Activated CD4-positive, alpha-beta T cell treated with anti-CD3 and anti-CD28 coated beads for 36 hours (primary cell): Measurements from ENCODE around the gene SHH. TPM values are rescaled to one million over a fixed set of nuclear protein-coding genes. Genes with fewer than 3 reads are reported as not detected.

Experiments
- ATAC-seq: fragments of 200-7000 bp; cut with Tn5 transposase; one replicate; pipeline ENCODE4 v1.10.0; 2021; ENCODE audit warnings: mild to moderate bottlenecking, moderate library complexity
- CTCF ChIA-PET: fragments of 350-600 bp; sonication (Branson Sonifier 250); formaldehyde crosslinking; loops from one replicate; lab custom pipeline; 2021; ENCODE audit warnings: antibody characterized with exemption; lab: Charles Lee
- POLR2A ChIA-PET: fragments of 350-600 bp; sonication (Branson Sonifier 250); formaldehyde crosslinking; loops from one replicate; lab custom pipeline; 2021; ENCODE audit warnings: antibody characterized with exemption, inconsistent platforms; lab: Charles Lee
- DNase-seq: peaks from one replicate; pipeline ENCODE4 v3.0.0-alpha.2; 2020
- H3K27ac Mint-ChIP-seq: one replicate; pipeline ENCODE4 v1.8.0; 2021; ENCODE audit warnings: mixed read lengths
- H3K27me3 Mint-ChIP-seq: one replicate; pipeline ENCODE4 v1.8.0; 2021; ENCODE audit warnings: mixed read lengths
- H3K36me3 Mint-ChIP-seq: one replicate; pipeline ENCODE4 v1.8.0; 2021; ENCODE audit warnings: low read depth, mixed read lengths
- H3K4me1 Mint-ChIP-seq: one replicate; pipeline ENCODE4 v1.8.0; 2021; ENCODE audit warnings: mixed read lengths
- H3K4me3 Mint-ChIP-seq: one replicate; pipeline ENCODE4 v1.8.0; 2021; ENCODE audit warnings: mild to moderate bottlenecking, moderate library complexity, mixed read lengths
- H3K9me3 Mint-ChIP-seq: one replicate; pipeline ENCODE4 v1.8.0; 2021; ENCODE audit warnings: low read depth, mixed read lengths
- intact Hi-C, 2 experiments: fragments of 100-400 bp; cut with DNase I in 1 of 2; cut with micrococcal nuclease in 1 of 2; formaldehyde crosslinking; loops; one replicate each; pipeline versions ENCODE4 v1.14.2 to v1.15.1; 2022 to 2024; cut with DNase I, micrococcal nuclease
- total RNA-seq, 2 experiments: library from RNA; stranded (reverse); gene quantifications; one replicate each; pipeline ENCODE4 v1.2.3, GENCODE V29; 2021

SHH gene
- total RNA-seq, 2 experiments from 2014 or later, result not detected

- Mint-ChIP-seq H3K27me3 (peaks cover 26% of the 10 kb centered on the region), H3K36me3 (no peaks in the 10 kb centered on the region), H3K27ac (no peak overlapping the region), H3K9me3 (no peaks in the 10 kb centered on the region), H3K4me1 (peaks cover 7% of the 10 kb centered on the region), H3K4me3 (no peak overlapping the region)
- intact Hi-C loops, result loop anchor here in 1 of 2 experiments (5.0 kb wide), 2 partner anchors 655 to 1000 kb away; no protein-coding TSS in a partner anchor
- no peak for DNase-seq
- ATAC-seq, result no peak
- ChIA-PET POLR2A (no interaction called here), CTCF (no interaction called here)
Measured at GRCh38 chr7:155816996-155817395, 4.7 kb upstream of the SHH start.

GRCh38 chr7:155816192-155816508 lies 3.9 kb upstream of the SHH start:
- no peaks in the 10 kb centered on the region for H3K9me3 Mint-ChIP-seq
- no peak overlapping the region for H3K4me3 Mint-ChIP-seq
- no peak for ATAC-seq
- H3K27ac Mint-ChIP-seq, result no peak overlapping the region
- CTCF ChIA-PET, result interaction anchor here (0.5 kb wide), 1 partner anchor 336 kb away, joined by 3 read pairs; no protein-coding TSS in a partner anchor
- no peak for DNase-seq
- no peaks in the 10 kb centered on the region for H3K36me3 Mint-ChIP-seq
- H3K27me3 Mint-ChIP-seq, result peaks cover 35% of the 10 kb centered on the region
- H3K4me1 Mint-ChIP-seq, result peaks cover 12% of the 10 kb centered on the region
- POLR2A ChIA-PET, result no interaction called here
- intact Hi-C loops, result loop anchor here in 1 of 2 experiments (5.0 kb wide), 2 partner anchors 656 to 1001 kb away; no protein-coding TSS in a partner anchor

DNA sequence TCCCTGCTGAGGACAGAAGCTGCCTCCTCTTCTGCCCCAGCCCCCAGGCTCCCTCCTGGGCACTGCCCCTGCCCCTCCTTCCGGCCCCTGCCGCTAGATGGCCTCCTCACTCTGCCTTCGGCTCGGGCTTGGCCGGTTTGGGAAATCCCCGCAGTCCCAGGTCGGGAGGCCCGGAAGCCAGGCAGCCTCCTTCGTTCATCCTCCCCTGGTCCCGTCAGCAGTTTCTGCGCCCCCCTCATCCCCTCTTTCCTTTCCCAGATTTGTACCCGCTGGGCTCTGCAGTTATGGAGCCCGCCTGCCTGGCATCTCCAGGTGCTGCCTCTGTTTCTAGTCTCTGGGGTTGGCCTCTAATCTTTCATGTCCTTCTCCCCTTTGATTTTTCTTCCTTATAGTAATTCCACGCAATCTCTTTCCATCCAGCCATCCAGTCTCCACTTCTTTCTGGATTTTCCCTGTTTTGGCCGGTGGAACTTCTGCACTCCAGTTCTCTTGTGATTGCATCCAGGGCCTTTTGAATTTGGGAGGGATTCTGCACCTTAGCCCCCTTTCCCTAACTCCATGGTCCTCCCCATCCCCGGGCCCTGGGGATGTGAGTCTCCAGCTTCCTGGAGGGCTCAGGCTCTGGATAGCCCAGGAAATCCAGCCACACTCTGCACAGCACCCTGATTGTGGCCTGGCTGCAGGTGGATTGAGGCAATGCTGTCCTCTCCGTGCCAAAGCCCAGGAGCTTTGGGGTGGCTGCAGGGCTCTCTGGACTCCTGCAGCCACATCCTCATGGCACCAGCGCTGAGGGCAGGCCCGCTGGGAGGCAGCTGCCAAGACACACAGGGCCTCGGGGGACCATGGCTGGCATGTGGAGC lies 3.3 kb upstream of the SHH start:
- DNase-seq (peak; percentile 89), ATAC-seq (peak; percentile 90)
- Mint-ChIP-seq H3K9me3 (no peaks in the 10 kb centered on the region), H3K4me1 (peaks cover 12% of the 10 kb centered on the region), H3K4me3 (no peak overlapping the region), H3K36me3 (no peaks in the 10 kb centered on the region), H3K27ac (no peak overlapping the region), H3K27me3 (peaks cover 41% of the 10 kb centered on the region)
- POLR2A ChIA-PET, result no interaction called here
- CTCF ChIA-PET, result interaction anchor here (0.5 kb wide), 1 partner anchor 337 kb away, joined by 3 read pairs; no protein-coding TSS in a partner anchor
- intact Hi-C loops, result loop anchor here (1.0 to 5.0 kb wide), 4 partner anchors 657 to 1002 kb away; no protein-coding TSS in a partner anchor

DNA sequence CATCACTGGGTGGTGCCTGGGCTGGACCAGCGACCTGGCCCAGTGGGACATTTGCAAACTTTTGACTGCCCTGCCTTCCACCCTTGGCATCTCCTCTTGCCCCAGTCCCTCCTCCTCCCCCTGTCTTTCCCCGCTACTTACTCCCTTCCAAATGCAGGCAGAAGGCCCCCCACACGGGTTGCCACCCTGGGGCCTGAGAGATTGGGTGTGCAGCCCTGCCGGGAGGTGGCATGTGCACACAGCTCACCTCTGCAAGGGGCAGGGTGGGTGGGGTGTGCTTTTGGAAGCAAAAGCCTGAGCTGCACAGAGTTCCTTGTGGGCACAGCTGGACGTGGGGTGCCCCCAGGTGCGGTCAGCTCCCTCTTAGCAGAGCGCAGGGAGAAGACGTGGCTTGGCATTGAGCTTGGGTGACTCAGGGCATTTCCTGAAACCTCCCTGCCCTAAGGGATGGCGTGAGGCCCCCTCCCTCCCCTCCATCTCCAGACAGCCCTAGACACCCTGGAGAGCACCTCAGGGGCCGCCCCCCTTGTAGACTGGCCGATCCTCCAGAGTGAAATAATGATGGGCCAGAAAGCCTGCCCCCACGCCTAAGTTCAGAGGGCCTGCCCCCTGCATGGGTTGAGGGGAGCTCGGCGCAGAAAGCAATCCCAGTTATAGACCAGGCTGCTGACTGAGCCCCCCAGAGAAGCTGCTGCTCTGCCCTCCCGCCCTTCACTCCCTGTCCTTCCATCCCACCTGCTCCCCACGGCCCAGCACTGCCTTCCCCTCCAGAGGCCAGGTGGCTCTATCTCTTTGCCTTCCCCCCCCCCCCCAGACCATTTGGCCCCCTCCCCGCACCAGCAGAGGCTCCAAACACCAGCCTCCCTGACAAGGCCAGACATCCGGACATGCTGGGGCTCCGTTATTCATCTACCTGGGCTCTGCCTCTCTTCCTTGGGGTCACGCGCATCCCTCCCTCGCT lies 2.3 kb upstream of the SHH start:
- intact Hi-C loops, result loop anchor here (1.0 to 5.0 kb wide), 5 partner anchors 658 to 1198 kb away; partner anchors contain the start of gene MNX1 (in 1 of the 2)
- ATAC-seq, result peak; percentile 2
- Mint-ChIP-seq H3K27ac (no peak overlapping the region), H3K4me3 (no peak overlapping the region), H3K36me3 (no peaks in the 10 kb centered on the region), H3K27me3 (peaks cover 43% of the 10 kb centered on the region), H3K9me3 (no peaks in the 10 kb centered on the region), H3K4me1 (peaks cover 12% of the 10 kb centered on the region)
- DNase-seq, result no peak
- CTCF ChIA-PET, result interaction anchor here (1.1 kb wide), 1 partner anchor 658 kb away, joined by 4 read pairs; no protein-coding TSS in a partner anchor
- POLR2A ChIA-PET, result no interaction called here

DNA sequence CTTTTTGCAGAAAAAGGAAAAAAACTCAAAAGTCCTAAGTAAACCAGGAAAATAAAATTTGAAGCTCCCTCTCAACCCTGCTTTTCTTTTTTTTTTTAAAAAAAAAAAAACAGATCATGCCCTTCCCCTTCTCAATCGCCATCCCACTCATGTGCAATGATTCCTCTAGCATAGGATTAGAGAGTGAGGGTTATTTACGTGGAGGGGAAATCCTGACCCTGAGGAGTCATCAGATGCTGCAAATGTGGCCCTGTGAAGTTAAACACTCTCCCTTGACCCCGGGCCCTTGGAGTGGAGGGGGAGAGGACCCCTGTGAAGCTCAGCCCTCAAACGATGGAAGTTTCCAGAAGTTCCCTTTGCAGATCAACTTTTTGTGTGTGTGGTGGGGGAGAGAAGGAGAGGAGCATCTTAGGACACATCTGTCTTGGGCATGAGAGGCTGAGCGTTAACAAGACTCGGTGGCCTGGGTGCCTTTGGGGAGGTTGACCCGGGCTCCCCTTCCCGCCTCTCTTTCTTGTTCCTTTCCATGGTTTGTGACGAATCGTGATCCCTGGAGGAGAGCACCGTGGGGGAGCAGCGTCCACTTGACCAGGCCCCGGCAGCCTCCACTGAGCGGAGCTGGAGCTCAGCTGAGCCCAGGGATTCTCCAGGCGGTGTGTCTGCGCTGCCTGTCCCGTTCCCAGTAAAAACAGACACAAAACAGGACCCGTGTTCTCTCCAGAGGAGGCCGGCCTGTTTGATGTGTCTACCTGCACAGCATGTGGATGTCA lies 1.5 kb upstream of the SHH start:
- Mint-ChIP-seq H3K4me1 (peaks cover 16% of the 10 kb centered on the region), H3K27ac (no peak overlapping the region), H3K4me3 (no peak overlapping the region), H3K9me3 (no peaks in the 10 kb centered on the region), H3K27me3 (peaks cover 49% of the 10 kb centered on the region), H3K36me3 (no peaks in the 10 kb centered on the region)
- intact Hi-C loops, result loop anchor here in 1 of 2 experiments (5.0 kb wide), 1 partner anchor 1199 kb away; the partner anchor contains the start of gene MNX1
- DNase-seq (no peak), ATAC-seq (no peak)
- POLR2A ChIA-PET, result no interaction called here
- CTCF ChIA-PET, result interaction anchor here (0.5 to 1.1 kb wide), 3 partner anchors 248 to 659 kb away, joined by 3 to 4 read pairs (median 3); no protein-coding TSS in a partner anchor

- ChIA-PET CTCF (no interaction called here), POLR2A (no interaction called here)
- Mint-ChIP-seq H3K27ac (no peak overlapping the region), H3K27me3 (peaks cover 50% of the 10 kb centered on the region), H3K4me1 (peaks cover 16% of the 10 kb centered on the region), H3K9me3 (no peaks in the 10 kb centered on the region), H3K4me3 (no peak overlapping the region), H3K36me3 (no peaks in the 10 kb centered on the region)
- intact Hi-C loops, result loop anchor here in 1 of 2 experiments (5.0 kb wide), 1 partner anchor 1199 kb away; the partner anchor contains the start of gene MNX1
- no peak for ATAC-seq
- DNase-seq, result no peak
Measured at GRCh38 chr7:155813125-155813524, 862 bp upstream of the SHH start.

DNA sequence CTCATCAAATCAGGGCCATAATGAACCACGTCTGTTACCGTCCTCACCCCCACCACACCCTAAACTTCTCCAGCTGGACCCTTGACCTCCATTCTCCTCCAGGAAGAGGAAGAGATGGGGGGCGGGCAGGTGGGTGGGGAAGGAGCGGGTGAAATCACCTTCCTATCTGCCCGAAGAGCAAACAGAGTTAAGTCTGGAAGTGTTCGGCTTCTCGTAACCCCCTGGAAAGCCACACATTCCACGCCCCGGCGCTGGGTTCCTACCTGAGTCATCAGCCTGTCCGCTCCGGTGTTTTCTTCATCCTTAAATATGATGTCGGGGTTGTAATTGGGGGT lies 736 bp downstream of the SHH start:
- Mint-ChIP-seq H3K36me3 (no peaks in the 10 kb centered on the region), H3K4me1 (peaks cover 23% of the 10 kb centered on the region), H3K4me3 (no peak overlapping the region), H3K9me3 (no peaks in the 10 kb centered on the region), H3K27me3 (peaks cover 61% of the 10 kb centered on the region), H3K27ac (no peak overlapping the region)
- intact Hi-C loops, result loop anchor here in 1 of 2 experiments (5.0 kb wide), 1 partner anchor 1201 kb away; the partner anchor contains the start of gene MNX1
- ChIA-PET CTCF (no interaction called here), POLR2A (no interaction called here)
- DNase-seq (no peak), ATAC-seq (no peak)

DNA sequence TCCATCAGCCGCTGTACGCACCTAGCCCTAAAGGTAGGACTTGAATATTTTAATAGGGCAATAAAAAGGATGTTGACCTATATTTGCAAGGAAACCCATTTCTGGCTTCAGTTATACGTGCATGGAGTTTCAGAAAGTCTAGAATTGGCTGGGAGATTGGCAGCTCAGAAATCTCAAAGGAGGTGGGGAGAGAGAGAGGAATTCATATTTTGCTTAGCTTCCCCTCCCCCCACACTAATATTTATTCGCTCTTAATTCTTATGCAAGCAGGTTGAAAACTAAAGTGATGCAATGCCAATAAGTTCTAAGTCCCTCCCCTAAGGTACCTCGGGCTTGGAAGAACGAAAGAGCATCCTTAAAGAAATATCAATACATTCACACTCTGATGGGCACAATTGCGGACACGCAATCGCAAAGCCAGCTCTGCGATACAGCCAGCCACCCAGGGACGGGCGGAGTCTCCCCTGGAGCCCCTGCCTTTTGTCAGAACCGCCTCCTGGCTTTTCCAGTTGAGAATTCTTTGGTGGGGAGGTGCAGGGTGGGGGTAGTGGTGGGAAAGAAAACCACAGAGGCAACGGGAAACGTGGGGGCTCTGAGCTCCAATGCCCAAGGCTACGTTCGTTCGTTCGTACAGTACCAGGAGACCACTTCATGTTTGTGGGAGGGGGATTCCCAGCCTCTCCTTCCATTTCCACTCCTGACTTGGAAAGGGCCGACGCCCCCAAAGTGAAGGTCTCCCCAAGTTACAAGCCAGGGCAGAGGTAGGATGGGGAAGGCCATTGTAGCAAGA lies 1.3 kb downstream of the SHH start:
- Mint-ChIP-seq H3K4me3 (no peak overlapping the region), H3K4me1 (peaks cover 23% of the 10 kb centered on the region), H3K27me3 (peaks cover 64% of the 10 kb centered on the region), H3K36me3 (no peaks in the 10 kb centered on the region), H3K27ac (no peak overlapping the region), H3K9me3 (no peaks in the 10 kb centered on the region)
- ATAC-seq, result no peak
- POLR2A ChIA-PET, result no interaction called here
- CTCF ChIA-PET, result no interaction called here
- intact Hi-C loops, result loop anchor here in 1 of 2 experiments (5.0 kb wide), 1 partner anchor 1201 kb away; the partner anchor contains the start of gene MNX1
- no peak for DNase-seq

GRCh38 chr7:155809947-155810769 lies 2.1 kb downstream of the SHH start:
- CTCF ChIA-PET, result no interaction called here
- intact Hi-C loops, result loop anchor here (5.0 to 10.0 kb wide), 10 partner anchors 152 to 1465 kb away; partner anchors contain the start of genes EN2 (in 1 of the 2) and MNX1 (in 1 of the 2)
- POLR2A ChIA-PET, result no interaction called here
- no peak overlapping the region for H3K4me3 Mint-ChIP-seq
- H3K27ac Mint-ChIP-seq, result no peak overlapping the region
- peaks cover 64% of the 10 kb centered on the region for H3K27me3 Mint-ChIP-seq
- H3K9me3 Mint-ChIP-seq, result no peaks in the 10 kb centered on the region
- no peaks in the 10 kb centered on the region for H3K36me3 Mint-ChIP-seq
- peaks cover 20% of the 10 kb centered on the region for H3K4me1 Mint-ChIP-seq
- DNase-seq (no peak), ATAC-seq (no peak)
